H54 (cell line): ENCODE results near the gene IL22RA1.

Experiments used
- DNase-seq: peaks from one replicate; pipeline ENCODE4 v3.0.0; 2011; ENCODE audit warnings: low spot score, mixed read lengths; ENCODE audit not compliant: insufficient read length
- FAIRE-seq: peaks from 3 replicates; lab custom pipeline; 2011; peaks lifted over from hg19 to GRCh38; lab: Jason Lieb, UNC
- POLR2A ChIP-seq: IDR thresholded peaks from 2 replicates; pipeline ENCODE4 v1.6.1; 2011; ENCODE audit warnings: low read depth, mild to moderate bottlenecking, low read length

IL22RA1 gene

GRCh38 chr1:24084050-24084449 lies 58.9 kb downstream of the IL22RA1 start:
- TF ChIP-seq POLR2A = no peak
- no peak for FAIRE-seq
- no peak for DNase-seq

- no peak for TF ChIP-seq POLR2A
- FAIRE-seq (no peak), DNase-seq (no peak)
These were observed 60.6 kb downstream of the IL22RA1 start for GRCh38 chr1:24082372-24082771.

- TF ChIP-seq POLR2A = no peak
- DNase-seq (no peak), FAIRE-seq (no peak)
These were observed 61.8 kb downstream of the IL22RA1 start for GRCh38 chr1:24081190-24081589.

- DNase-seq (no peak), FAIRE-seq (no peak)
- no peak for TF ChIP-seq POLR2A
These were observed 62.8 kb downstream of the IL22RA1 start for GRCh38 chr1:24080131-24080530.

- no peak for TF ChIP-seq POLR2A
- DNase-seq (no peak), FAIRE-seq (no peak)
These were observed 65.5 kb downstream of the IL22RA1 start for GRCh38 chr1:24077278-24077978.

- FAIRE-seq = no peak
- no peak for TF ChIP-seq POLR2A
These were observed 67.0 kb downstream of the IL22RA1 start for GRCh38 chr1:24075946-24076345.

GRCh38 chr1:24075590-24075854 lies 67.4 kb downstream of the IL22RA1 start:
- FAIRE-seq = no peak
- no peak for DNase-seq
- no peak for TF ChIP-seq POLR2A

More at GRCh38 chr1:24075946-24076345, 67.0 kb downstream of the IL22RA1 start:
- DNase-seq = no peak

GRCh38 chr1:24074817-24075589 lies 67.9 kb downstream of the IL22RA1 start:
- no peak for DNase-seq
- no peak for TF ChIP-seq POLR2A
- FAIRE-seq = no peak

GRCh38 chr1:24074196-24074595 lies 68.7 kb downstream of the IL22RA1 start:
- FAIRE-seq (no peak), DNase-seq (no peak)
- no peak for TF ChIP-seq POLR2A

GRCh38 chr1:24071941-24072340 lies 71.0 kb downstream of the IL22RA1 start:
- no peak for TF ChIP-seq POLR2A
- FAIRE-seq = no peak

GRCh38 chr1:24070821-24071393 lies 72.0 kb downstream of the IL22RA1 start:
- peak; percentile 83 for DNase-seq
- peak; percentile 53 for FAIRE-seq
- no peak for TF ChIP-seq POLR2A

More at GRCh38 chr1:24071941-24072340, 71.0 kb downstream of the IL22RA1 start:
- DNase-seq = no peak

GRCh38 chr1:24069817-24070216 lies 73.1 kb downstream of the IL22RA1 start:
- no peak for DNase-seq
- no peak for TF ChIP-seq POLR2A
- no peak for FAIRE-seq
